Liver (tissue), 3 donors: ENCODE data around the gene ADAMTS4.

ENCODE experiments used
- CTCF ChIP-seq: fragments of 150-350 bp; IDR thresholded peaks from 2 replicates; pipeline ENCODE4 v1.5.1; 2017; ENCODE audit warnings: improper control_type of control experiment, low read depth, low read length; ENCODE audit not compliant: missing input control
- FOXA1 ChIP-seq: IDR thresholded peaks from 2 replicates; pipeline ENCODE4 v1.6.1; 2016; ENCODE audit warnings: antibody characterized with exemption
- GABPA ChIP-seq, 2 donors: IDR thresholded peaks in 1 of 2; conservative IDR thresholded peaks in 1 of 2; 2 replicates each; pipeline ENCODE4 v1.6.1; 2016; ENCODE audit warnings: antibody characterized with exemption in 2 of 2, mild to moderate bottlenecking in 1 of 2, moderate library complexity in 1 of 2
- JUND ChIP-seq, 2 donors: IDR thresholded peaks; 2 replicates each; pipeline ENCODE4 v1.6.1; 2016; ENCODE audit warnings: antibody characterized with exemption in 2 of 2
- RAD21 ChIP-seq, 2 donors: IDR thresholded peaks; 2 replicates each; pipeline ENCODE4 v1.6.1; 2016; ENCODE audit warnings: antibody characterized with exemption in 2 of 2, mild to moderate bottlenecking in 2 of 2
- REST ChIP-seq: IDR thresholded peaks from 2 replicates; pipeline ENCODE4 v1.6.1; 2016; ENCODE audit warnings: antibody characterized with exemption, mild to moderate bottlenecking
- TAF1 ChIP-seq: conservative IDR thresholded peaks from 2 replicates; pipeline ENCODE4 v1.6.1; 2016; ENCODE audit warnings: antibody characterized with exemption, mild to moderate bottlenecking
- donor health status: healthy.
- donor health status: healthy.

GRCh38 chr1:161162806-161163205 lies 36.0 kb downstream of the ADAMTS4 start:
- TF ChIP-seq CTCF (no peak), RAD21 (IDR thresholded peaks at IDR 0.05) (no peak), JUND (IDR thresholded peaks at IDR 0.05) (no peak), GABPA (IDR thresholded peaks at IDR 0.05 in 1 of 2, conservative IDR thresholded peaks at IDR 0.05 in 1 of 2) (no peak), REST (no peak), TAF1 (no peak), FOXA1 (no peak)
